M059J (cell line): ENCODE measurements around the gene SIKE1. TPM values are rescaled to one million over a fixed set of nuclear protein-coding genes. Genes with fewer than 3 reads are reported as not detected.
A peak's percentile ranks its signal among the peaks of the same experiment; 100 is the strongest.
"Not testable (repeated sequence)": the region's sequence is repeated elsewhere in the genome, so short reads cannot be mapped to it uniquely, and the experiment has no call there.

Experiments
- DNase-seq: peaks from one replicate; pipeline ENCODE4 v3.0.0-alpha.2; 2012; ENCODE audit warnings: low read depth
- total RNA-seq: library from RNA; depleted of rRNA; stranded (reverse); fragments of >200 nt; shearing (Covaris generic); gene quantifications from 2 replicates; pipeline ENCODE4 v1.2.3, GENCODE V29; 2014; rRNA removed

Gene SIKE1
- total RNA-seq, 1 experiment from 2014 or later, result 58.3 TPM

GRCh38 chr1:114755006-114755931, 25.2 kb downstream of the SIKE1 start:
- no peak for DNase-seq

GRCh38 chr1:114753702-114754101, 26.8 kb downstream of the SIKE1 start:
- DNase-seq, result not testable (repeated sequence)

- no peak for DNase-seq
Measured at GRCh38 chr1:114753143-114753542, 27.3 kb downstream of the SIKE1 start.

GRCh38 chr1:114750780-114751179, 29.7 kb downstream of the SIKE1 start:
- no peak for DNase-seq

- DNase-seq, result no peak
Measured at GRCh38 chr1:114749835-114750234, 30.6 kb downstream of the SIKE1 start.

- DNase-seq, result no peak
Measured at GRCh38 chr1:114746450-114747121, 33.9 kb downstream of the SIKE1 start.

- DNase-seq, result peak; percentile 34
Measured at GRCh38 chr1:114745291-114745690, 35.2 kb downstream of the SIKE1 start.

GRCh38 chr1:114741963-114742746, 38.3 kb downstream of the SIKE1 start:
- no peak for DNase-seq

- DNase-seq, result no peak
Measured at GRCh38 chr1:114740331-114740730, 40.2 kb downstream of the SIKE1 start.

- no peak for DNase-seq
Measured at GRCh38 chr1:114737314-114737849, 43.1 kb downstream of the SIKE1 start.

GRCh38 chr1:114735479-114735878, 45.0 kb downstream of the SIKE1 start:
- DNase-seq, result no peak

- no peak for DNase-seq
Measured at GRCh38 chr1:114729782-114730181, 50.7 kb downstream of the SIKE1 start.

- no peak for DNase-seq
Measured at GRCh38 chr1:114728553-114728952, 51.9 kb downstream of the SIKE1 start.

GRCh38 chr1:114725230-114725629, 55.3 kb downstream of the SIKE1 start:
- DNase-seq, result no peak

- DNase-seq, result no peak
Measured at GRCh38 chr1:114723915-114724314, 56.6 kb downstream of the SIKE1 start.

GRCh38 chr1:114723457-114723856, 57.0 kb downstream of the SIKE1 start:
- DNase-seq, result no peak

- DNase-seq, result no peak
Measured at GRCh38 chr1:114720492-114720891, 60.0 kb downstream of the SIKE1 start.

Other genes starting within 250 kb of the SIKE1 start
- gene BCAS2, start 199.1 kb downstream of the SIKE1 start, total RNA-seq, result 95.7 and 99.6 TPM in 2 replicates
- 0.39 and 0.84 TPM in 2 replicates for gene DENND2C, start 110.6 kb downstream of the SIKE1 start, total RNA-seq
- gene AMPD1, start 85.1 kb downstream of the SIKE1 start, total RNA-seq, result not detected in 2 replicates
- 81.8 and 99.7 TPM in 2 replicates for gene NRAS, start 63.9 kb downstream of the SIKE1 start, total RNA-seq
- 322 and 732 TPM in 2 replicates for gene CSDE1, start 22.7 kb downstream of the SIKE1 start, total RNA-seq
- gene SYCP1, start 74.2 kb upstream of the SIKE1 start, total RNA-seq, result not detected in 2 replicates
- not detected in 2 replicates for gene TSHB, start 249.1 kb upstream of the SIKE1 start, total RNA-seq